Measurements from ENCODE around the gene TFB1M. TPM values are rescaled to one million over a fixed set of nuclear protein-coding genes. Genes with fewer than 3 reads are reported as not detected.
"Not testable (repeated sequence)": the region's sequence is repeated elsewhere in the genome, so short reads cannot be mapped to it uniquely, and the experiment has no call there.

TFB1M gene
- polyA plus RNA-seq (ENCODE audit: low read depth in 6 of 6), result 10 to 100 TPM in 5 of 6 donors, 1 to 10 TPM in 1; 8.6 to 20.0 (median 14.9) TPM

GRCh38 chr6:155314092-155314772, at the start of gene TFB1M:
TSS of gene TFB1M (minus strand) at chr6:155314484. CDS start at chr6:155314428, 56 bp downstream.
- ATAC-seq (ENCODE audit: low read depth in 2 of 2) (peak; percentile 86 to 89), DNase-seq (peak; percentile 97)
- no peaks in the 10 kb centered on the region for H3K9me3 Mint-ChIP-seq
- H3K4me3 Mint-ChIP-seq, result peak within 1 kb of the TSS; percentile 95 to 99 (median 96)
- peaks cover 3 to 8% of the 10 kb centered on the region in 2 donors for H3K36me3 Mint-ChIP-seq
- no peaks in the 10 kb centered on the region for H3K27me3 Mint-ChIP-seq
- peaks cover 21 to 26% (median 21%) of the 10 kb centered on the region in 3 donors for H3K4me1 Mint-ChIP-seq
- H3K27ac Mint-ChIP-seq, result peak within 1 kb of the TSS; percentile 95 to 98 (median 96)

- not testable (repeated sequence) for DNase-seq; H3K27me3 Mint-ChIP-seq; H3K4me1 Mint-ChIP-seq; H3K4me3 Mint-ChIP-seq; H3K36me3 Mint-ChIP-seq; ATAC-seq (ENCODE audit: low read depth in 2 of 2)
- peak overlapping the region in 1 of 6 donors; percentile 9 for H3K27ac Mint-ChIP-seq
- H3K9me3 Mint-ChIP-seq, result peaks cover 2 to 11% (median 2%) of the 10 kb centered on the region in 7 donors
Measured at GRCh38 chr6:155364021-155364420, 49.7 kb upstream of the TFB1M start.

- H3K9me3 Mint-ChIP-seq, result peaks cover 2 to 11% (median 2%) of the 10 kb centered on the region in 7 donors
- H3K4me1 Mint-ChIP-seq; H3K4me3 Mint-ChIP-seq; H3K27ac Mint-ChIP-seq; ATAC-seq (ENCODE audit: low read depth in 2 of 2); H3K27me3 Mint-ChIP-seq; DNase-seq; H3K36me3 Mint-ChIP-seq: not testable (repeated sequence)
Measured at GRCh38 chr6:155362968-155363632, 48.8 kb upstream of the TFB1M start.

GRCh38 chr6:155354167-155354566, 39.9 kb upstream of the TFB1M start:
- Mint-ChIP-seq H3K9me3 (peaks cover 9 to 32% (median 24%) of the 10 kb centered on the region in 7 donors), H3K27ac (no peak overlapping the region), H3K4me3 (no peak overlapping the region), H3K27me3 (no peaks in the 10 kb centered on the region), H3K36me3 (peaks cover 6 to 15% of the 10 kb centered on the region in 2 donors), H3K4me1 (peaks cover 8 to 19% (median 16%) of the 10 kb centered on the region in 3 donors)
- no peak for ATAC-seq (ENCODE audit: low read depth in 2 of 2)
- no peak for DNase-seq

GRCh38 chr6:155352811-155353210, 38.5 kb upstream of the TFB1M start:
- Mint-ChIP-seq H3K4me1 (peaks cover 8 to 29% (median 23%) of the 10 kb centered on the region in 3 donors), H3K9me3 (peaks cover 11 to 36% (median 31%) of the 10 kb centered on the region in 7 donors), H3K36me3 (peaks cover 6 to 22% of the 10 kb centered on the region in 2 donors), H3K27me3 (no peaks in the 10 kb centered on the region), H3K4me3 (no peak overlapping the region), H3K27ac (no peak overlapping the region)
- DNase-seq (no peak), ATAC-seq (ENCODE audit: low read depth in 2 of 2) (no peak)

GRCh38 chr6:155352130-155352420, 37.8 kb upstream of the TFB1M start:
- peak overlapping the region in 2 of 6 donors; percentile 44 to 98 for H3K27ac Mint-ChIP-seq
- peaks cover 18 to 40% (median 38%) of the 10 kb centered on the region in 7 donors for H3K9me3 Mint-ChIP-seq
- H3K27me3 Mint-ChIP-seq, result no peaks in the 10 kb centered on the region
- DNase-seq (no peak), ATAC-seq (ENCODE audit: low read depth in 2 of 2) (no peak)
- H3K4me3 Mint-ChIP-seq, result peak overlapping the region in 2 of 8 donors; percentile 16 to 45
- peaks cover 6 to 29% of the 10 kb centered on the region in 2 donors for H3K36me3 Mint-ChIP-seq
- peaks cover 8 to 29% (median 23%) of the 10 kb centered on the region in 3 donors for H3K4me1 Mint-ChIP-seq

- H3K9me3 Mint-ChIP-seq, result peaks cover 18 to 45% (median 44%) of the 10 kb centered on the region in 7 donors
- peak in 1 of 2 donors; percentile 37 for ATAC-seq (ENCODE audit: low read depth in 2 of 2)
- peak overlapping the region in 1 of 6 donors; percentile 98 for H3K27ac Mint-ChIP-seq
- peak overlapping the region in 2 of 8 donors; percentile 45 to 61 for H3K4me3 Mint-ChIP-seq
- H3K36me3 Mint-ChIP-seq, result peaks cover 6 to 35% of the 10 kb centered on the region in 2 donors
- H3K27me3 Mint-ChIP-seq, result no peaks in the 10 kb centered on the region
- no peak for DNase-seq
- peaks cover 8 to 29% (median 23%) of the 10 kb centered on the region in 3 donors for H3K4me1 Mint-ChIP-seq
Measured at GRCh38 chr6:155351273-155352129, 37.2 kb upstream of the TFB1M start.

GRCh38 chr6:155349956-155350355, 35.7 kb upstream of the TFB1M start:
- Mint-ChIP-seq H3K4me3 (no peak overlapping the region), H3K36me3 (peaks cover 6 to 46% of the 10 kb centered on the region in 2 donors), H3K4me1 (peaks cover 8 to 29% (median 23%) of the 10 kb centered on the region in 3 donors), H3K27ac (no peak overlapping the region), H3K9me3 (peaks cover 18 to 50% (median 41%) of the 10 kb centered on the region in 7 donors), H3K27me3 (no peaks in the 10 kb centered on the region)
- DNase-seq (no peak), ATAC-seq (ENCODE audit: low read depth in 2 of 2) (no peak)

GRCh38 chr6:155349129-155349528, 34.8 kb upstream of the TFB1M start:
- H3K4me1 Mint-ChIP-seq, result peaks cover 8 to 29% (median 23%) of the 10 kb centered on the region in 3 donors
- ATAC-seq (ENCODE audit: low read depth in 2 of 2) (no peak), DNase-seq (no peak)
- no peaks in the 10 kb centered on the region for H3K27me3 Mint-ChIP-seq
- H3K9me3 Mint-ChIP-seq, result peaks cover 13 to 44% (median 33%) of the 10 kb centered on the region in 7 donors
- peaks cover under 1 to 40% of the 10 kb centered on the region in 2 donors for H3K36me3 Mint-ChIP-seq
- H3K27ac Mint-ChIP-seq, result no peak overlapping the region
- H3K4me3 Mint-ChIP-seq, result no peak overlapping the region

- peak overlapping the region in 1 of 6 donors; percentile 67 for H3K27ac Mint-ChIP-seq
- H3K4me1 Mint-ChIP-seq, result peaks cover 8 to 29% (median 23%) of the 10 kb centered on the region in 3 donors
- H3K27me3 Mint-ChIP-seq, result no peaks in the 10 kb centered on the region
- peak overlapping the region in 1 of 8 donors; percentile 3 for H3K4me3 Mint-ChIP-seq
- DNase-seq (no peak), ATAC-seq (ENCODE audit: low read depth in 2 of 2) (no peak)
- H3K36me3 Mint-ChIP-seq, result peaks cover 0 to 36% of the 10 kb centered on the region in 2 donors
- peaks cover 11 to 34% (median 26%) of the 10 kb centered on the region in 7 donors for H3K9me3 Mint-ChIP-seq
Measured at GRCh38 chr6:155347800-155348199, 33.5 kb upstream of the TFB1M start.

GRCh38 chr6:155346957-155347356, 32.7 kb upstream of the TFB1M start:
- Mint-ChIP-seq H3K9me3 (peaks cover 11 to 34% (median 26%) of the 10 kb centered on the region in 7 donors), H3K4me1 (peaks cover 8 to 24% (median 22%) of the 10 kb centered on the region in 3 donors), H3K27ac (no peak overlapping the region), H3K36me3 (peaks cover 0 to 36% of the 10 kb centered on the region in 2 donors), H3K27me3 (no peaks in the 10 kb centered on the region), H3K4me3 (no peak overlapping the region)
- ATAC-seq (ENCODE audit: low read depth in 2 of 2) (no peak), DNase-seq (no peak)

- peaks cover 4 to 43% of the 10 kb centered on the region in 2 donors for H3K36me3 Mint-ChIP-seq
- peaks cover 11 to 41% (median 37%) of the 10 kb centered on the region in 7 donors for H3K9me3 Mint-ChIP-seq
- H3K4me3 Mint-ChIP-seq, result no peak overlapping the region
- no peak overlapping the region for H3K27ac Mint-ChIP-seq
- no peak for DNase-seq
- ATAC-seq (ENCODE audit: low read depth in 2 of 2), result no peak
- H3K27me3 Mint-ChIP-seq, result no peaks in the 10 kb centered on the region
- peaks cover 5 to 25% (median 14%) of the 10 kb centered on the region in 3 donors for H3K4me1 Mint-ChIP-seq
Measured at GRCh38 chr6:155344341-155345006, 30.2 kb upstream of the TFB1M start.
